LNCaP clone FGC (cell line): Measurements from ENCODE around the gene TNFRSF4.

ENCODE experiments used
- DNase-seq: peaks from one replicate; pipeline ENCODE4 v3.0.0-alpha.2; 2011; ENCODE audit warnings: low read depth
- H3K4me3 ChIP-seq: 2 replicates; pipeline ENCODE4 v1.5.1; 2011; ENCODE audit warnings: mild to moderate bottlenecking, low read depth, low read length, control low read depth
- CTCF ChIP-seq: IDR thresholded peaks from 2 replicates; pipeline ENCODE4 v1.5.1; 2012; ENCODE audit warnings: mild to moderate bottlenecking; ENCODE audit not compliant: control insufficient read depth, insufficient read depth; ENCODE audit errors: extremely low read depth

TNFRSF4 gene

GRCh38 chr1:1168451-1169411 is 45.2 kb downstream of the TNFRSF4 start:
- no peak for TF ChIP-seq CTCF
- H3K4me3 ChIP-seq = no peak overlapping the region
- DNase-seq = no peak

- no peak for DNase-seq
- TF ChIP-seq CTCF = no peak
- no peak overlapping the region for H3K4me3 ChIP-seq
These were observed 46.0 kb downstream of the TNFRSF4 start for GRCh38 chr1:1167841-1168450.

GRCh38 chr1:1167398-1167821 is 46.5 kb downstream of the TNFRSF4 start:
- no peak for DNase-seq
- no peak for TF ChIP-seq CTCF
- no peak overlapping the region for H3K4me3 ChIP-seq

GRCh38 chr1:1166642-1167397 is 47.1 kb downstream of the TNFRSF4 start:
- no peak for DNase-seq
- TF ChIP-seq CTCF = no peak

GRCh38 chr1:1165900-1166421 is 48.0 kb downstream of the TNFRSF4 start:
- DNase-seq = no peak
- H3K4me3 ChIP-seq = peak overlapping the region; percentile 85
- TF ChIP-seq CTCF = no peak

More at GRCh38 chr1:1166642-1167397, 47.1 kb downstream of the TNFRSF4 start:
- no peak overlapping the region for H3K4me3 ChIP-seq

GRCh38 chr1:1165485-1165884 is 48.5 kb downstream of the TNFRSF4 start:
- TF ChIP-seq CTCF = no peak
- DNase-seq = no peak
- H3K4me3 ChIP-seq = peak overlapping the region; percentile 85
